WERI-Rb-1 (cell line): Measurements from ENCODE around the gene WDR5B.

Experiments used
- DNase-seq: peaks from one replicate; pipeline ENCODE4 v3.0.0-alpha.2; 2020
- H3K27ac ChIP-seq: fragments of 250-450 bp; sonication (Bioruptor Pico); 2 replicates; pipeline ENCODE4 v1.5.1; 2020; ENCODE audit warnings: mild to moderate bottlenecking, moderate library complexity
- H3K27me3 ChIP-seq: fragments of 250-450 bp; sonication (Bioruptor Pico); 2 replicates; pipeline ENCODE4 v1.5.1; 2021; ENCODE audit warnings: mild to moderate bottlenecking, low read depth, moderate library complexity; ENCODE audit not compliant: insufficient read depth, severe bottlenecking
- H3K36me3 ChIP-seq: fragments of 250-450 bp; sonication (Bioruptor Pico); 2 replicates; pipeline ENCODE4 v1.5.1; 2020; ENCODE audit warnings: mild to moderate bottlenecking, moderate library complexity
- H3K4me3 ChIP-seq: 2 replicates; pipeline ENCODE4 v1.5.1; 2011; ENCODE audit warnings: low read depth, mild to moderate bottlenecking, control low read depth, low read length
- H3K9me3 ChIP-seq: fragments of 250-450 bp; sonication (Bioruptor Pico); 2 replicates; pipeline ENCODE4 v1.5.1; 2021; ENCODE audit warnings: mild to moderate bottlenecking, moderate library complexity; ENCODE audit not compliant: severe bottlenecking
- TF ChIP-seq, protein P1 (sequence below): IDR thresholded peaks from 2 replicates; pipeline ENCODE4 v1.5.1; 2011; ENCODE audit warnings: low read depth, mild to moderate bottlenecking, control low read depth, inconsistent platforms, low read length

The WDR5B gene

DNA sequence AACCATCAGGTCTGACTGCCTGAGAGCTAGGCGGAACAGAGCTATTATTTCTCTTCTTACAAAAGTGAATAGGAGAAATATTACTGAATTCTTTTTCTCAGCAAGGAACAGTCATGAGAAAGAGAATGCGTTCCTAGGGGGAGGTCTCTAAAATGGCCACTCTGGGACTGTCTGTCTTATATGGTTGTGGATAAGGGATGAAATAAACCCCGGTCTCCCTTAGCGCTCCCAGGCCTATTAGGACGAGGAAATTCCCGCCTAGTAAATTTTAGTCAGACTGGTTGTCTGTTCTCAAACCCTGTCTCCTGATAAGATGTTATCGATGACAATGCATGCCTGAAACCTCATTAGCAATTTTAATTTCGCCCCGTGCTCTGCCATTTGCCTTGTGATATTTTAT lies 20.1 kb upstream of the WDR5B start:
- H3K27ac ChIP-seq, result no peak overlapping the region
- no peak overlapping the region for H3K4me3 ChIP-seq
- TF ChIP-seq, protein P1, sequence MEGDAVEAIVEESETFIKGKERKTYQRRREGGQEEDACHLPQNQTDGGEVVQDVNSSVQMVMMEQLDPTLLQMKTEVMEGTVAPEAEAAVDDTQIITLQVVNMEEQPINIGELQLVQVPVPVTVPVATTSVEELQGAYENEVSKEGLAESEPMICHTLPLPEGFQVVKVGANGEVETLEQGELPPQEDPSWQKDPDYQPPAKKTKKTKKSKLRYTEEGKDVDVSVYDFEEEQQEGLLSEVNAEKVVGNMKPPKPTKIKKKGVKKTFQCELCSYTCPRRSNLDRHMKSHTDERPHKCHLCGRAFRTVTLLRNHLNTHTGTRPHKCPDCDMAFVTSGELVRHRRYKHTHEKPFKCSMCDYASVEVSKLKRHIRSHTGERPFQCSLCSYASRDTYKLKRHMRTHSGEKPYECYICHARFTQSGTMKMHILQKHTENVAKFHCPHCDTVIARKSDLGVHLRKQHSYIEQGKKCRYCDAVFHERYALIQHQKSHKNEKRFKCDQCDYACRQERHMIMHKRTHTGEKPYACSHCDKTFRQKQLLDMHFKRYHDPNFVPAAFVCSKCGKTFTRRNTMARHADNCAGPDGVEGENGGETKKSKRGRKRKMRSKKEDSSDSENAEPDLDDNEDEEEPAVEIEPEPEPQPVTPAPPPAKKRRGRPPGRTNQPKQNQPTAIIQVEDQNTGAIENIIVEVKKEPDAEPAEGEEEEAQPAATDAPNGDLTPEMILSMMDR, result no peak
- no peaks in the 10 kb centered on the region for H3K27me3 ChIP-seq
- no peaks in the 10 kb centered on the region for H3K9me3 ChIP-seq
- no peak for DNase-seq
- peaks cover 97% of the 10 kb centered on the region for H3K36me3 ChIP-seq

DNA sequence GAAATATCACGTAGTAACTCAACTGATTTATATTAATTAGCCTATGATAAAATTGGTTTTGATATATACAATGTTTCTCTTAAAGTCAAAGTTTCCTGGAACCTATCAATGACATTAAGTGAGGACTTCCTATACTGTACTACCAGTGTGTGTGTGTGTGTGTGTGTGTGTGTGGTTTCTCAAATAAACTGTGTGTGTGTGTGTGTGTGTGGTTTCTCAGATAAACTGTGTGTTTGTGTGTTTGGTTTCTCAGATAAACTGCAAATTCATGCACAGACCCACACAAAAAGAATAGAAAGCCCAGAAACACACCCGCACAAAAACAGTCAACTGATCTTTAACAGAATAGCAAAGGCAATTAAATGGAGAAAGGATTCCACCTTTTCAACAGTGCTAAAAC lies 14.5 kb upstream of the WDR5B start:
- Histone ChIP-seq H3K9me3 (no peaks in the 10 kb centered on the region), H3K27ac (no peak overlapping the region), H3K27me3 (no peaks in the 10 kb centered on the region), H3K36me3 (peaks cover 85% of the 10 kb centered on the region), H3K4me3 (no peak overlapping the region)
- TF ChIP-seq, protein P1, result no peak
- no peak for DNase-seq

DNA sequence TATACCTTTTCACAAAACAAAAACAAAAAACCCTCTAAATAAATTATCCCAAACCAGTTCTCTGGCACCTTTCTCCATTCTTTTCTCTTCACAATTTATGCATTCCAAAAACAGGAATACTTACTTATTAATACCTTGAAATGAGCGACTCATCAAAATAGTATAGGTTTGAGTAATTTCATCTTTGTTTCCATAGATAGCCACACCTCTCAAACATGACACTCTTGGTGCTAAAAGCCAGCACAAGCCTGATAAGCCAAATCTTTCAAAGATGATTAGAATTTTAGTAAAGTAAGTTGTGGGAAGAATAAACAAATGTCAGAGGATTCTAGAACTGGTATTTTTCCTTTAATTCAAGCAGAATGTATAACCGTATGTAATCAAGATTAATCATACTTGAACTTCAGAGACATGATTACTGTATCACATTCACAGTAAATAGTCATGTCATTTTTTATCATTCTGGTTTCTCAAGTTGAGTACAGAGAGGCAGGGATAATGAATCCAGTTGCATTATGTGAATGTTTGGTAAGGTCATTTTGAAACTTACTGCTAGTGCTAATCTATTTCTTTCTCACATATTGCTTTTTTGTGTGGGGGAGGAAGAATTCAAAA lies 12.1 kb upstream of the WDR5B start:
- H3K27ac ChIP-seq, result no peak overlapping the region
- no peaks in the 10 kb centered on the region for H3K9me3 ChIP-seq
- TF ChIP-seq, protein P1, result no peak
- DNase-seq, result no peak
- no peak overlapping the region for H3K4me3 ChIP-seq
- H3K36me3 ChIP-seq, result peaks cover 64% of the 10 kb centered on the region
- H3K27me3 ChIP-seq, result no peaks in the 10 kb centered on the region

DNA sequence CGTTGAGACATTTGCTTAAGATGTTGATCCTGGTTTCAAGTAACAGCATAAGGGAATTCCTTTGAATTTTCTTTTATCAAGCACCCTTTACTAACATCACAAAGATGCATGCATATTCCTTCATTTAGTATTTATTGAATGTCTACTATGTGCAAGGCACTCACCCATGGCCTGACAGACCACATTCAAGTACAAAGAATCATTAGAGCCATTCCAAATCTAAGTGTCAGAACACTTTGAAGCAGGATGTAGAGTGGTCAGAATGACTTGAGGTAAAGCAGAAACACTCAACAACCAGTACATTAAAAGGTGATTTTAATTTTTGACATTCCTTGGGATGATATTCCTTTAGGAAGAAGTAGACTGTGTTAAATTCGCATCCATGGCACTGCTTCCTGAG lies 6.0 kb upstream of the WDR5B start:
- no peak for DNase-seq
- Histone ChIP-seq H3K4me3 (no peak overlapping the region), H3K27ac (no peak overlapping the region), H3K36me3 (peaks cover 21% of the 10 kb centered on the region), H3K27me3 (no peaks in the 10 kb centered on the region), H3K9me3 (no peaks in the 10 kb centered on the region)
- TF ChIP-seq, protein P1, result no peak

DNA sequence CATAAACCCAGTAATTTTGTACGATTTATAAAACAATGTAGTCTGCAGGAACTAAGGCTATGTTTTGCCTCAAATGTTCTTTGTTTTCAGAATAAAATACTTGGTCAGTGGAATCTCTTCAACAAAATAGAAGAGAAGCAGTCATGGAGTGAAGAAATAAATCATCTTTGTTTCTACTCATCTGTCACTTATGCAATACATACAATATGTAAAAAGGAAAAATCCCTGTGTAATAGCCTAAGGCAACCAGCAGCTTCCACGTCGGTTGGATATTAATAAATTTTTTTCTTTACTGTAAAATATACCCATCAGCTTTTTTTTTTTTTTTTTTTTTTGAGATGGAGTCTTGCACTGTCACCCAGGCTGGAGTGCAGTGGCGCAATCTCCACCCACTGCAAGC lies 5.2 kb upstream of the WDR5B start:
- no peak for DNase-seq
- Histone ChIP-seq H3K36me3 (peaks cover 13% of the 10 kb centered on the region), H3K4me3 (no peak overlapping the region), H3K27ac (no peak overlapping the region), H3K27me3 (no peaks in the 10 kb centered on the region), H3K9me3 (no peaks in the 10 kb centered on the region)
- TF ChIP-seq, protein P1, result no peak

DNA sequence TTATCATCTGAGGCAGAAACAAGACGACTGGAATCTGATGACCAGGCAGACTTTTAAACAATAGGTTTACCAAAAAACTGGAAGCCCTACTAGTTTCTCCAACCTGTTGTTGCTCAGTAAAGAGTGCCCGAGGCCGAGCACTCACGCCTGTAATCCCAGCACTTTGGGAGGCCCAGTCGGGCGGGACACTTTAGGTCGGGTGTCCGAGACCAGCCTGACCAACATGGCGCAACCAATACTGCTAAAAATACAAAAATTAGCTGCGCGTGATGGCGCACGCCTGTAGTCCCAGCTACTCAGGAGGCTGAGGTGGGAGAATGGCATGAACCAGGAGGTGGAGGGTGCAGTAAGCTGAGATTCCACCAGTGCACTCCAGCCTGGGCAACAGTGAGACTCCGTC lies 1.1 kb upstream of the WDR5B start:
- Histone ChIP-seq H3K27ac (peak overlapping the region; percentile 92), H3K9me3 (no peaks in the 10 kb centered on the region), H3K36me3 (peaks cover 4% of the 10 kb centered on the region), H3K4me3 (peak overlapping the region; percentile 76), H3K27me3 (no peaks in the 10 kb centered on the region)
- TF ChIP-seq, protein P1, result no peak
- DNase-seq, result no peak
